ENCODE data around the gene LAMA1. TPM values are rescaled to one million over a fixed set of nuclear protein-coding genes. Genes with fewer than 3 reads are reported as not detected.

LAMA1 gene
- total RNA-seq, 1 experiment from 2014 or later = 23.4 TPM

DNA sequence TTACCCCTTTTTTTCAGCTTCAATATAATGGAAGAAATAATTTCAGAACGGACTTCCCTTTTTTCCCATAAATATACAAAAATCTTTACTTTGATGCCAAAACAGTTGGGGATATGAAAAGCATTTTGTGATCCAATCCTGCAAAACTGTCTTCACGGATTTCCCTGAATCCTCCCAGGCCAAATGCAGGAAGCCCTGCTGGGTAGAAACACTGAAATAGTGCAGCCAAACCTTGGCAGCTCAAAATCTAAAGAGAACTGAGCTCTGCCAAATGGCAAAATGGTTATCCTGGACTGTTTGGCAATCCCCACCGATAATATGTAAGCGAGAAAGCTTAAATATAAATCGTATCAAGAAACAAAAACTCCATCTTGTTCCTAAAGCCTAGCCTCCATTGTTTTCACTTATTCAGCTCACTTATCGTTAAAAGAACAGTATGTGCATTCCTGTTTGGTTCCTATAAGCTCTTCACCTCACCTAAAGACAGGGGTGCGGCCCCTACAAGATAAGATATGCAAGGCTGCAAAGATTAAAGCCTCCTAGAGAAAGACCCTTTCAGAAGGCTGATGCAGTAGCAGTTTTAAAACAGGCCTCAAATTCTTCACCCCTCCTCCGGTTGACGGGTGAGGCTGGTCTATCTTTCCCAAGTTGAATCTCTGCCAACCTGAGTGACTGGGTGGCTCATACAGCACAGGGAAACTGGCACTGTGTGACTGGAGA is 48.6 kb downstream of the LAMA1 start:
- no peak for DNase-seq (ENCODE audit: low read depth)
- in situ Hi-C loops (cut with HindIII; ENCODE audit: low pct_unique_long_range_greater_than_20kb, low sequenced_read_pairs) = no loop called here

DNA sequence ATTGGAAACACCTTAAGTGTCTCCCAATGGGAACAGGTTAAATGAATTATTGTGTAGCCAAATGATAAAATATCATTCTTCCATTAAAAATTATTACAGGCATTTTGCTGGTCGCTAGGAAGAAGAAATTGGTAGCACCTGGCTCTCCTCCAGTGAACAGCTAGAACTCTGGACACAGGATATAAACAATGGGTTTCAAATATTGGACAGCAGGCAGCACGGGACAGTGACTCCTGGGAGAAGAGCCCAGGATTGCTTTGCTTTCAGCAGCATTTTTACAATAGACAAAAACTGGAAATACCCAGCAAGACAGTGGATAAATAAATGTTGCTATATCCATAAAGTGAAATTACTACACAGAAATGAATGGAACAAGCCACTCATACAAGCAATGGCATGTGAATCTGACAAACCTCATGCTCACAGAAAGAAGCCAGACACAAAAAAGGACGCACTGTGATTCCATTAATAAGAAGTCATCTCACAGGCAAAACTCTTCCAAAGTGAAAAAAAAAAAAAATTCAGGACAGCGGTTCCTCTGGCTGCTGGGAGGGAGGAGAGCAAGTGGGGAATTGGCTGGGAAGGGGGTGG is 50.5 kb downstream of the LAMA1 start:
- no peak for DNase-seq (ENCODE audit: low read depth)
- in situ Hi-C loops (cut with HindIII; ENCODE audit: low pct_unique_long_range_greater_than_20kb, low sequenced_read_pairs) = no loop called here

DNA sequence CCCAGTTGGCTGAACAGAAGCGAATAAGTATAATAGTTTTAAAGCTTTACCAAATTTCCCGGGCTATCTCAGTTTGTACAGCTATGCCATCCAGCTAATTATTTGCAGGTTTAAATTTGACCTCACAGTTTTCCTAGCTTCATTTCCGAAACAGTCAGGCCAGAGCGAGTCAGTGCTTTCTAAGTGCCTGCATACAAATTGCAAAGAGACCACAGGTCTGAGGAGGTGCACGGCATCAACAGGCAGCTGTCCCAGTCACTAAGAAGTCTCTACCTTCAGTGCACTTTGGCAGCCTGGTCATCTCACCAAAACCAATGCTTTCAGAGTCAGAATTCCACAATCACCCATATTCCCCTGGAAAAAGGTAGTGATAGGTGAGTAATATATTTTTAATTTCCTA is 51.9 kb downstream of the LAMA1 start:
- in situ Hi-C loops (cut with HindIII; ENCODE audit: low pct_unique_long_range_greater_than_20kb, low sequenced_read_pairs) = no loop called here
- DNase-seq (ENCODE audit: low read depth) = no peak

DNA sequence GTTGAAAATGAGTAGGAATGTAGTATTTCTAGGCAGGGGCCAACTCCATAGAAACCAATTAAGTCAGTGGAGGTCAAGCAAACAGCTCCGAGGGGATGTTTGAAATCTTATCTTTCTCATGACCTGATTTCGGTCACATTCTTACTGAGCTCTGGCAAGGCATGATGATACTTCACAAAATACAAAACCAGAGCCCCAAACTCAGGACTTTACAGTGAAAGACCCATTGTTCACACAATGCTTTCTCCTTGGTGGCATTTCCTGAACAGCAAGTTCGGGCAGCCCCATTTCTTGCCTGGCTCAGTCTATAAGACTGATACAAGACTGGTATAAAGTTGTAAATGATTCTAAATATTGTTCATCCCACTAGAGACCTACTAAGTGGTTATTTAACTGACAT is 53.3 kb downstream of the LAMA1 start:
- in situ Hi-C loops (cut with HindIII; ENCODE audit: low pct_unique_long_range_greater_than_20kb, low sequenced_read_pairs) = no loop called here
- no peak for DNase-seq (ENCODE audit: low read depth)

DNA sequence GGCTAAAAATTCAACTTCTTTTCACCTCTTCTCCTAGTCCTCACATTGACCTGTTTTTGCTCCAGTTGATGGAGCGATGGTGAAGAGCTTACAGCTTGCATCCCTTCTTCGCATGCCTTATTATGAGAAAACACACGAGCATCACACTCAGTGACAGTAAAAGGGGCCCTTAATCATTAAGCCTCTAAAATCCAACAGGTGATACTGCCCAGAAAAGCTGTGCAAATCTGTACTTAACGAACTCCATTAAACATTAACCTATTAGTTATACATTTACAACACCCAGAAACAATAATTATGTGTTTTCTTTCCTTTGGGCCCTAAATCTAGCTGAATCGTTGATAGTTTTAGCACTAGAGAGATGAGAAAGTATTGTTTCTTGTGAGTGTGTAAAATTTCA is 54.8 kb downstream of the LAMA1 start:
- DNase-seq (ENCODE audit: low read depth) = peak; percentile 43
- in situ Hi-C loops (cut with HindIII; ENCODE audit: low pct_unique_long_range_greater_than_20kb, low sequenced_read_pairs) = no loop called here

DNA sequence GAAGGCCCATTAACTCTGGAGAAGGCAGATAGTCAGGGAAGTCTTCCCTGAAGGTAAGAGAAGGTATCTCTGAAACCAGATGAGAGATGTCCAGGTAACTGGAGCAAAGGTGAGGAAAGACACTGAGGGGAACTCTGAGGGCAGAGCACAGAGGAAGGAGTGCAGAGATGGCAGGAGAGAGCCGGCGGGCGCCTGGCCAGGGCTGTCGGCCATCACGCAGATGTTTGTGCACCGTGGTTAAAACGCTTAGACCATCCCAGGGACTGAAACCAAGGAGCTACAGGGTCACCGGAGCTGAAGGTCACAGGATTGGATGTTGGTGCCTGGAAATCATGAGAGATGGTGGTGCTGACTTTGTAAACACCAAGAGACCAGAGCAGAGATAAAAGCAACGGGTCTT is 55.4 kb downstream of the LAMA1 start:
- no peak for DNase-seq (ENCODE audit: low read depth)
- in situ Hi-C loops (cut with HindIII; ENCODE audit: low pct_unique_long_range_greater_than_20kb, low sequenced_read_pairs) = no loop called here

DNA sequence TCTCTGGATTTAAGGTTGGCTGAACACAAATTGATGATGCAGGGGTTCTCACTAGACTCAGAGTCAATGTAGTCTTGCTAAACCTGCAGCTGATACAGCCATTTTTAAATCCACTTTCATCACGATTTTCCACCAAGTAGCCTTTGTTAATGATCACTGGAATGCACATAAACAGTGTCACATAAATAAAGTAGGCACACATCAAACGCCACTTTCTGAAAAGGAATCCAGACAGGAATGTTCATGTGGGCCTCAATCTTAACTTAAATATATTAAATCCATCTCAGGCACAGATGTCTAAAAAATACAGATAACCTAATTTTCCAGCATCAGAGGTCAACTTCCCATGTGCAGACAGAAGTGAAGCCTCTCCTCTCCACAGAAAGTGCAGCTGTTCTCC is 58.3 kb downstream of the LAMA1 start:
- DNase-seq (ENCODE audit: low read depth) = peak; percentile 41

DNA sequence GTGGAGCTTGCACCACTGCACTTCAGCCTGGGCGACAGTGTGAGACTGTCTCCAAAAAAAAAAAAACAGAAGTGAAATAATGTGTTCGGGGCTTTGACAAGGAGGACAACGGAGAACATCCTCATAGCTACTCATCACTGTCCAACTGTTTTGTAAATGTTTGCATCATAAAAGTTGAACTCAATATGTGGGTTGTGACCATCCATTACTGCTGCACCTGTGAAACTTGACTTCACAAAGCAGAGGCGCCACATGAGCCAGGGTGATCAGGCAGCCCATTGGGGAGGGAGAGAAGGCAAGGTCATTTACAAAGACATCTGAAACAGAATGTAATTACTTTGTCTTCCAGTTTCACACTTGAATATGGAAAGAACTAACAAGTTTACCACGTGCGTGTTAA is 61.6 kb downstream of the LAMA1 start:
- in situ Hi-C loops (cut with HindIII; ENCODE audit: low pct_unique_long_range_greater_than_20kb, low sequenced_read_pairs) = no loop called here
- DNase-seq (ENCODE audit: low read depth) = no peak

More for the DNA sequence above, 58.3 kb downstream of the LAMA1 start:
- in situ Hi-C loops (cut with HindIII; ENCODE audit: low pct_unique_long_range_greater_than_20kb, low sequenced_read_pairs) = no loop called here

DNA sequence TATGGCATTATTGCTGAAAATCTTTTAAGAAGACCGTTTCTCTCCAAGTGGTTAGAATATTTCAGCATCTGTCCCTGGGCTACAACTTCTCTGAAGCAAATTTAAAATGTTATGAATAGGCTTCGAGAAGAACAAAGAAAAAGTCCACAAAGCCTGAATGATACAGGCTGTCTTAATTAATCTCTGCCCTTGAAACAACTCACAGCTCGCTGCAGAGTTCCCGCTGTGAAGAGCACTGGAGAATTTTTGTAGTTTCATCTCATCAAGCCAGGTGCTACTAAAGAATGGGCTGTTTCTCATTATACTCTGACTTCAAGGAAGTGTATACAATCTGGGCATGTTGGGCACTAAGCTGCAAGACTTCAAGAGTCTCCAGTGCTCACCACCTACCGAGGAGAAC is 67.6 kb downstream of the LAMA1 start:
- in situ Hi-C loops (cut with HindIII; ENCODE audit: low pct_unique_long_range_greater_than_20kb, low sequenced_read_pairs) = no loop called here

DNA sequence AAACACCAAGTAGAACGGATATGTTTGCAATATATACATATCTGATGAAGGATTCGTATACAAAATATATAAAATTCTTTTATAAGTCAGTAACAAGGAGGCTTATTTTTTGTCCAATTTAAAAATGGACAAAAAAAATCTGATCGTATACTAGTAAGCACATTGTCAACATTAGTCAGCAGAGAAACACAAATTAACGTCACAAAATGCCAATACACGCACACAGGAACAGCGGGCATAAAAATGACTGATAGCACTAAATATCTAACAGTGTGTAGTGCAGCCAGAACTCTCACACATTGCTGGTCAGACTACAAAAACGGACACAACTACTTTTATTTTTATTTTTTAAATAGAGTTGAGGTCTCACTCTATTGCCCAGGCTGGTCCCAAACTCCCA is 69.5 kb downstream of the LAMA1 start:
- DNase-seq (ENCODE audit: low read depth) = no peak
- in situ Hi-C loops (cut with HindIII; ENCODE audit: low pct_unique_long_range_greater_than_20kb, low sequenced_read_pairs) = no loop called here

More for the DNA sequence above, 67.6 kb downstream of the LAMA1 start:
- DNase-seq (ENCODE audit: low read depth) = no peak

DNA sequence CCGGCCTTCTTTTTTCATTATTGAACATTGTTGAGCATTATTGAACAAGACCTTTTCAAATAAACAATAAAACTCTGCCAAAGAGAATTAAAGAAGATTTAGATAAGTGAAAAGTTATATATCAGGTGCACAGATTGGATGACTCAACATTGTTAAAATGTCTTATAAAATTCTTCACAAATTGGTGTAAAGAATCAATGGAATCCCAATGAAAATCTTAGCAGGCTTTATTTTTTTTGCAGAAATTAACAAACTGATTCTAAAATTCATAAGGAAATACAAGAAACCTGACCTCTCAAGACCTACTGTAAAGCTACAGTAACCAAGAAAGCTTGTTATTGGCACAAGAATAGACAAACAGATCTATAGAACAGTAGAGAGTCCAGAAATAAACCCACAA is 70.3 kb downstream of the LAMA1 start:
- no peak for DNase-seq (ENCODE audit: low read depth)
- in situ Hi-C loops (cut with HindIII; ENCODE audit: low pct_unique_long_range_greater_than_20kb, low sequenced_read_pairs) = no loop called here

DNA sequence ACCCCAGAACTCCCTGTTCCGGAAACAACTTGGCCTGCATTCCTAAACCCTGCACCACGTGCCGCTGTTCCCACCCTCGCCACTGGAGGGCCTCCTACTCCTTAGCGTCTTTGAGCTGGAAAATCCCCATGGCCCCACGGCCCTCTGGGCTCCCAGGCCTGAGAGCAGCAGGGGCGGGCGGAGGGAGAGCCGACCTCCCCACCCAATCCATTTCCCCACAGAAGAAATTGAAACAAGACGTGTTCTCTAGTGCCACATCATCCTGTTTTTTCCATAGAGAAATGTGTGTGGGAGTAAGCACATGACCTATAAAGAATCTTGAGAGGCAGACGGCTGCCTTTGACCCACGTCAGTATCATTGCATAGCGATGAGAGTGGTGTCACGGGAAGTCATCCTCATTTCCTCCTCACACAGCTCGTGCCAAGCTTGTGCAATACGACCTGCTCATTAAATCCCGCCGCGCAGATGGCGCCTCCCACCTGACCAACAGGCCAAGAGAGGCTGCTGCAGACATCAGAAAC is 79.2 kb downstream of the LAMA1 start:
- peak; percentile 94 for DNase-seq (ENCODE audit: low read depth)
- in situ Hi-C loops (cut with HindIII; ENCODE audit: low pct_unique_long_range_greater_than_20kb, low sequenced_read_pairs) = no loop called here

DNA sequence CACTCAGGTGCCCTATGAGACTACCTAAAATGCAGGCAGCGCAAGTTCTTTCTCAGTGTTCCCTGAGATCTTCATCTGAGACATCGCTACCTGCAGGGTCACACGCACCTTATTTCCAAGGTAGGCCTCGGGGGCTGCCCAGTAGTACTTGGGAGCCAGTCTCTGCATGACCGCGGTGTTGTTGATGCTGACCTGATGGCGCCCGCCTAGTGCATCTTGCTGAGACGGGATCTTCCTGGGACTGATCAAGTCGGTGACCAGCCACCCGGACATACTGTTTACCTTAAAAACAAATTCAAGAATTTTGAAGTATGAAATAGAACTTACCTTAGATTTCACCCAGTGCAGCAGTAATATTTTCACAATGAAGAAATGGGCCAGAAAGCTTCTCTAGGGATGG is 80.1 kb downstream of the LAMA1 start:
- DNase-seq (ENCODE audit: low read depth) = no peak
- in situ Hi-C loops (cut with HindIII; ENCODE audit: low pct_unique_long_range_greater_than_20kb, low sequenced_read_pairs) = no loop called here

DNA sequence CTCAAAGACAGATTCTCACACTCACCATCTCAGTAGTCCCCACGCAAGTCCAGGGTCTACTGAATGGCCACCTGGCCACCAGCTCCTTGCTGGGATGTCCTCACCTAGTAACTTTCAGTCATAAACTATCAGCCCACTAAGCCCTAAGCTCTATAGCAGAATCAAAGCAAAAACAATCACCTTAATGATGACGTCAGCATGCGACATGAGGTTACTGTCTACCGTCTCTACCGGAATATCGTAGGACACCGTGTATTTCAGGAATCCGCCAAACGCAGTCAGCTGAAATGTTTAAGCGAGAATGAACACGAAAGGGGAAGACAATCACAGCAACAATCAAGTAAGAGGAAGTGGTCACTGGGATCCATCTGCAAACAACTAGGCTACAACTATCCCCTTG is 81.8 kb downstream of the LAMA1 start:
- no peak for DNase-seq (ENCODE audit: low read depth)
- in situ Hi-C loops (cut with HindIII; ENCODE audit: low pct_unique_long_range_greater_than_20kb, low sequenced_read_pairs) = no loop called here

DNA sequence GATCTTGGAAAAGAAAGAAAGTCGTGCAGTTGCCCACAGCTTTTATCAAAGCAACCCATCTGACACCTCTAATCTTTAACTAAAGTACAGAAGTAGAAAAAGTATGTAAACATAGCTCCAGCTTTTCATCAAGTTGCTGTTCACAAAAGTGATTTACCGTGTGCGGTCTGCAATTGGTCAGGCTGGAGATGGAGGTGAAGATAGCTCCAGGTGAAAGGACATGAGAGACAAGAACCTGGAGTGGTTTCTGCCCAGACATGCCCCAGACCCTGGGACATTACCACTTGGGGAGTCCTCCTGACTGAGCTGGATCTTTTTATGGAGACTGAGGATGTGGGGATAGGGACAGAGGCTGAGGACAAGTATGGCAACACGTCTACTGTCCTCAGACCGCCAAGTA is 82.7 kb downstream of the LAMA1 start:
- in situ Hi-C loops (cut with HindIII; ENCODE audit: low pct_unique_long_range_greater_than_20kb, low sequenced_read_pairs) = no loop called here
- no peak for DNase-seq (ENCODE audit: low read depth)

DNA sequence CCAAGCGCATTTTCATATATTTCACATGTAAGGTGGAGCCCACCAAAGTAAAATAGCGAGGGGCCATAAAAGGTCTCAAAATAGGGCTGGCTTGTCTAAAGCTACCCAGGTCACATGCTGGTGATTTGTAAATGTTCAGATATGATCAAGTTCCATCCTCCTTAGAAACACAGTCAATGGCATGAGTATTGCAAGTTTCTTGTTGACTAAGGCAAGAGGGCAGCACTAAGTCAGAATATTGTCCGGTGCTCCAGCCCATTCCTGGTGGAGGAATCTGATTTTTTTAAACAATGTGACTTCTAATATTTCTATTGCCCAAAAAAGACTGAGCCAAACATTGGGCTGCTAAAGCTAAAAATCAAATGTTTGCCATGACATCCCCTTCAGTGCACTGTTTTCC is 85.1 kb downstream of the LAMA1 start:
- no peak for DNase-seq (ENCODE audit: low read depth)
- in situ Hi-C loops (cut with HindIII; ENCODE audit: low pct_unique_long_range_greater_than_20kb, low sequenced_read_pairs) = no loop called here

DNA sequence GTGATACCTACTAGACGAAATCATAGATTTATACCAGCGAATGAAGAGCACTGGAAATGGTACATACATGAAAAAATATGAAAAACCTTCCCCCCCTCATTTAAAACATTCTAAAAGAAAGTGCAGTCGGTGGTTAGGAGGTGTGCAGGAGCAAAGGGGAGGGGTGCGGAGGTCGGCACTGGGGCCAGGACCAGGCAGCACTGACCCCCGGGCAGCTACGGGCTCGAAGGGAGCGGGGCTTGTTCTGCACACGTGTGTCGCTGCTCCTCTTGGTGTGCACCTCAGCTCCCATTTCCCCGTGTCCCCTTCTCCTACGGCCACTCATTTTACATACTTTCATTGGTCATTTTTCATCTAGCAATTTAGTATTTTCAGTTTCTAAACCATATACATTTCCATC is 89.0 kb downstream of the LAMA1 start:
- DNase-seq (ENCODE audit: low read depth) = no peak
- in situ Hi-C loops (cut with HindIII; ENCODE audit: low pct_unique_long_range_greater_than_20kb, low sequenced_read_pairs) = no loop called here

DNA sequence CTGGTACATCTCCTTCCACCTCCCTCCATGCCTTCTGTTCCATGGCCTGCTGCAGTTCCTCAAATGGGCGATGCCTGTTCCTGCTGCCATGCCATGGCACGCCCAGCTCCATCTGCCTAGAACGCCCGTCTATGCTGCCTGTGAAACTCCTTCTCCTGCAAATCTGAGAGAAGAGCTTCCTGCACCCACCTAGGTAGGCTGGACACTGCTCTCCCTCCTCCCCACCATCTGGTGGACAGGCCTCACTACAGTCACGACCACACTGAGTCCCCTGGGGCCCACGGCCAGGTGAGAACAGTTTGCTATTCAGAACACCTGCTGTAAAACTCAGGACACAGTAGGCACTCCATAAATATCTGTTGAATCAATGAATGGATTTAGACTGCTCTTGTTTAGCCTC is 92.4 kb downstream of the LAMA1 start:
- in situ Hi-C loops (cut with HindIII; ENCODE audit: low pct_unique_long_range_greater_than_20kb, low sequenced_read_pairs) = no loop called here
- DNase-seq (ENCODE audit: low read depth) = no peak

DNA sequence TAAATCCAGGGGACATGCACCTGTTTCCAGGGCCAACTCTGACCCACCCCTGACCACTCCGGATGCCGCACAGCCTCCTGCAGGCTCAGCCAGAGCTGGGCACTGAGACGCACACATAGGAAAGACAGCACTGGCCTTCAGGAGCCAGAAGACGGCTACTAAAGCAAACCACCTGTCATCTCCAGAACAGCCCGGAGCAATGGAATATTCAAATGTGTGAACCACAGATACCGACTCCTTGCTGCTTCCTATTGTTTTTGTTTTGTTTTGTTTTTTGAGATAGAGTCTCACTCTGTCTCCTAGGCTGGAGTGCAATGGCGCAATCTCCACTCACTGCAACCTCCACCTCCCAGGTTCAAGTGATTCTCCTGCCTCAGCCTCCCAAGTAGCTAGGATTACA is 94.0 kb downstream of the LAMA1 start:
- in situ Hi-C loops (cut with HindIII; ENCODE audit: low pct_unique_long_range_greater_than_20kb, low sequenced_read_pairs) = no loop called here
- DNase-seq (ENCODE audit: low read depth) = no peak

DNA sequence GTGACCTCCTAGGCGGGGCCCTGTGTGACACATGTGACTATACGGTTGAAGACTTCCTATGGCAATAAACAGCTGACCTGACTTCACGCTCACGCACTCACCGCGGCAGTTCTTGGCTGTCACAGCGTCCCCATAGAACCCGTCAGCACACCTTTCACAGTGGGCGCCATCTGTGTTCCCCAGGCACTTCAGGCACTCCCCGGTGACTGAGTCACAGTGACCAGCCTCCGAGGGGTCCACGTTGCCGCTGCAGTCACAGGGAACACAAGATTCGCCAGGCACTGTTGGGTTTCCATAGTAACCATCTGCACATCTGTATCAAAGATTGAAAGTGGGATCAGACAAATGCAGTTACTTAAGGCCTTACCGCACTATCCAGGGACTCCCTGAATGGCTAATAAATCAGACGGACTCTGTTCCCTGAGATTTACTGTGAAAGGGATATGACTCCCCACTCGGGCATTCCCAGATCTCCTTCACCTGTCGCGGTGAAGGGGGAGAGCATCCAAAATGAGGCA is 94.5 kb downstream of the LAMA1 start:
- in situ Hi-C loops (cut with HindIII; ENCODE audit: low pct_unique_long_range_greater_than_20kb, low sequenced_read_pairs) = no loop called here
- no peak for DNase-seq (ENCODE audit: low read depth)

Data from Caki2 (cell line).